COLO829 (cell line): Measurements from ENCODE around the gene HESX1.

Experiments used
- DNase-seq: peaks from one replicate; pipeline ENCODE4 v3.0.0; 2012; ENCODE audit warnings: low spot score

Gene HESX1

GRCh38 chr3:57166660-57167059 is 33.1 kb downstream of the HESX1 start:
- no peak for DNase-seq

- no peak for DNase-seq
Observed at GRCh38 chr3:57165641-57166040, 34.1 kb downstream of the HESX1 start.

GRCh38 chr3:57164657-57165573 is 34.9 kb downstream of the HESX1 start, which contains the start of gene IL17RD:
Gene IL17RD, minus strand, starts transcription at chr3:57165353. Its CDS starts 67 bp downstream, at chr3:57165286.
- peak; percentile 89 for DNase-seq

- no peak for DNase-seq
Observed at GRCh38 chr3:57164217-57164656, 35.5 kb downstream of the HESX1 start.

- no peak for DNase-seq
Observed at GRCh38 chr3:57163751-57164150, 36.0 kb downstream of the HESX1 start.

GRCh38 chr3:57161915-57162314 is 37.9 kb downstream of the HESX1 start:
- DNase-seq, result no peak

- DNase-seq, result no peak
Observed at GRCh38 chr3:57160765-57161538, 38.8 kb downstream of the HESX1 start.

GRCh38 chr3:57160076-57160764 is 39.6 kb downstream of the HESX1 start:
- DNase-seq, result no peak

- no peak for DNase-seq
Observed at GRCh38 chr3:57158813-57159738, 40.7 kb downstream of the HESX1 start.

GRCh38 chr3:57158325-57158724 is 41.5 kb downstream of the HESX1 start:
- no peak for DNase-seq

- no peak for DNase-seq
Observed at GRCh38 chr3:57157545-57157944, 42.2 kb downstream of the HESX1 start.

- DNase-seq, result no peak
Observed at GRCh38 chr3:57155310-57155643, 44.5 kb downstream of the HESX1 start.

GRCh38 chr3:57154470-57155309 is 45.1 kb downstream of the HESX1 start:
- DNase-seq, result no peak

- DNase-seq, result no peak
Observed at GRCh38 chr3:57152151-57153143, 47.3 kb downstream of the HESX1 start.

GRCh38 chr3:57151749-57152148 is 48.0 kb downstream of the HESX1 start:
- no peak for DNase-seq

GRCh38 chr3:57151021-57151449 is 48.7 kb downstream of the HESX1 start:
- peak; percentile 83 for DNase-seq

GRCh38 chr3:57150113-57150581 is 49.6 kb downstream of the HESX1 start:
- no peak for DNase-seq
